ENCODE data around the gene TNS4.

- no peak for TF ChIP-seq CTCF (IDR thresholded peaks at IDR 0.05; ENCODE audit: low read length)
- no peak for TF ChIP-seq EZH2 (optimal IDR thresholded peaks at IDR 0.05; ENCODE audit: low read depth, low read length)
These were observed 38.3 kb downstream of the TNS4 start for GRCh38 chr17:40463122-40463550.
